Measurements from ENCODE around the gene ZNF664.
A peak's percentile ranks its signal among the peaks of the same experiment; 100 is the strongest.
"Not testable (repeated sequence)": the region's sequence is repeated elsewhere in the genome, so short reads cannot be mapped to it uniquely, and the experiment has no call there.

ZNF664 gene

GRCh38 chr12:123941624-123942237 lies 31.3 kb upstream of the ZNF664 start:
- DNase-seq (ENCODE audit: low spot score): no peak

DNA sequence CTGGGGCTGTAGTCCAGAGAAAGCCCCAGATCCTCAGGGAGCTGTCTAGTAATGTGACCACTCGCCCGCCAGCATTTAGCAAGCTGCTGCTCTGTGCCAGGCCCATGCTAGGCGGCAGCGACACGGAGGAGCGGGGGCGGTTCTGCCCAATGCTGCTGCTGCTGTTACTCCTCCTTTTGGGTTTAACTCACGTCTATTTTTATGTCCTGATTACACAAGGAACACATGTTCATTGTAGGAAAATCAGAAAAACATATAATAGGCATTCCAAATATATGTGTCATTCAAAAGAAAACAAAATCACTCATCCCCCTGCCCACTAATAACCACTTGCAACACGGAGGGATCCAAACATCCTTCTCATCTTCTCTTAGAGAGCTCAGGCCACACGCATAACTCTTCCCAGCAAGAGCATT lies 30.8 kb upstream of the ZNF664 start:
- peak; percentile 81 for DNase-seq (ENCODE audit: low spot score)

- no peak for DNase-seq (ENCODE audit: low spot score)
Measured at GRCh38 chr12:123942911-123943648, 29.9 kb upstream of the ZNF664 start.

- DNase-seq (ENCODE audit: low spot score): no peak
Measured at GRCh38 chr12:123943816-123944215, 29.2 kb upstream of the ZNF664 start.

DNA sequence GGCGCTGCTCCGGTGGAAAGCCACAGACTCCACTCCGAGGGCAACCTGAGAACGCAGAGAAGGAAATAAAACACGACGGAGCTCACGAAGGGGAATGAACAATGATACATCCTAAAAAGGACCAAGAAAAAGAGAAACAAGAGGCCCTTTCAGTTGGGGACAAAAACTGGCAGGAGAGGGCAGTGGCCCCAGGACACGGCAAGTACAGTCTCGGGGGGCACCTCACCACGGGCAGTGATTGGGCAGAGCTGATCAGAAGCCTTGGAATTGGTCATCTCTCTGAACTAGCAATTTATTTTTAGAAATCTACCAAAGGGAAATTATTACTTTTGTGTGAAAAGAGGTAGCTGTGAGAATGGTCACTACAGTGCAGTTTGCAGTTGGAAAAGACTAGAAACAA lies 28.3 kb upstream of the ZNF664 start:
- DNase-seq (ENCODE audit: low spot score): no peak

DNA sequence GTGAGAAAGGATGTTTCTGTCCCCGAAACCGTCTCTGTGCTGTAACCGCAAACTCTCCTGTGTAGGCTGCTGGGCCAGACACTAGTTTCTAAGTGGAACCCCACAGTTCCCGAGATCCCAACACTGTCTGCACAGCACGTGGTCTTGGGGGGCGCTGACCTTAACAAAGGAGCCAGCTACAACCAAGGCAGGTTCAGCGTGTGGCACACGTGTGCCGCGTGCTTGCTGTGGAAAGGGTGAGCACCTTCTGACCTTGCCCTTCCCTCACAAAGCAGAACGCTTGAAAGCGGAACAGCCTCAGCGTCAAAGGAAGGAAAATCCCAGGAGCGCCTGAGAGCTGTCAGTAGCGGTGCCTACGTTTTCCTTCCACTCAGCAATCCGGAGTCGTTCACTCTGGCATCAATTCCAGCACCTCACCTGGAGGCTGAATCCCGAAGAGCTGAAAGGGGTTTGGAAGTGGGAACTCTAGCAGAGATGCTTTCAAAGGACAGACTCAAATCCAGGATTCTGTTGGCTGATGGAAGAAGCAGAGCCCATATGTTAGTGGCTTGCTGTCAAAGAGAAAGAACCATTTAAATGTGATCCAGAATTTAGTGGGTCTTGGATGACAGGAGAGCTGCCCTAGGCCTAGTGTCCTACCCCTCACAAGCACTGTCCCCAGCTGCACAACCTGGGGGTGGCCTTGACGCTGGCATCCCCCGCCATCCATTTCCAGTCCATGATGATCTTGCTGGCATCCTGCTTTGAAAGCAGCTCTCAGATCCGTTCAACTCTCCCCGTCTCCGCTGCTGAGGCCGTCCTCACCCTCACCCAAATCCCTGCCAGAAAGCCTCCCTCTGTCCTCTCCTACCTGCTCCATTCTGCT lies 27.5 kb upstream of the ZNF664 start:
- no peak for DNase-seq (ENCODE audit: low spot score)

DNA sequence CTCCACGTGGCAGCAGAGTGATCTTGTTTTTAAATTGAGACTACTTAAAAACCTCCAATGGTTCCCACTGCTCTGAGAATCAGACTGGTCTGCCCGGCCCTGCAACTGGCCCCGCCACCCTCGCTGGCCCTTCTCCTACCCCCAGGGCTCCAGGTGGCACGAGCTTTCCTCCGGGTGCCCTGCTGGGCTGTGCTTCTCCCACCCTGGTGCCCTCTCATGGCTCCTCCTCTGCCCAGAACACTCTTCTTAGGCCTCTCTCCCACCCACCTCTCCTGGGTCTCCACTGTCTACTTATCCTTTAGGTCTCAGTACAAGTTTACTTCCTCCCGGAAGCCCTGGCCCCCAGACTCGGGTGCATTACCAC lies 26.9 kb upstream of the ZNF664 start:
- no peak for DNase-seq (ENCODE audit: low spot score)

GRCh38 chr12:123946516-123947505 lies 26.2 kb upstream of the ZNF664 start:
- DNase-seq (ENCODE audit: low spot score): not testable (repeated sequence)

- DNase-seq (ENCODE audit: low spot score): not testable (repeated sequence)
Measured at GRCh38 chr12:123947531-123947930, 25.5 kb upstream of the ZNF664 start.

- no peak for DNase-seq (ENCODE audit: low spot score)
Measured at GRCh38 chr12:123948401-123948795, 24.6 kb upstream of the ZNF664 start.

DNA sequence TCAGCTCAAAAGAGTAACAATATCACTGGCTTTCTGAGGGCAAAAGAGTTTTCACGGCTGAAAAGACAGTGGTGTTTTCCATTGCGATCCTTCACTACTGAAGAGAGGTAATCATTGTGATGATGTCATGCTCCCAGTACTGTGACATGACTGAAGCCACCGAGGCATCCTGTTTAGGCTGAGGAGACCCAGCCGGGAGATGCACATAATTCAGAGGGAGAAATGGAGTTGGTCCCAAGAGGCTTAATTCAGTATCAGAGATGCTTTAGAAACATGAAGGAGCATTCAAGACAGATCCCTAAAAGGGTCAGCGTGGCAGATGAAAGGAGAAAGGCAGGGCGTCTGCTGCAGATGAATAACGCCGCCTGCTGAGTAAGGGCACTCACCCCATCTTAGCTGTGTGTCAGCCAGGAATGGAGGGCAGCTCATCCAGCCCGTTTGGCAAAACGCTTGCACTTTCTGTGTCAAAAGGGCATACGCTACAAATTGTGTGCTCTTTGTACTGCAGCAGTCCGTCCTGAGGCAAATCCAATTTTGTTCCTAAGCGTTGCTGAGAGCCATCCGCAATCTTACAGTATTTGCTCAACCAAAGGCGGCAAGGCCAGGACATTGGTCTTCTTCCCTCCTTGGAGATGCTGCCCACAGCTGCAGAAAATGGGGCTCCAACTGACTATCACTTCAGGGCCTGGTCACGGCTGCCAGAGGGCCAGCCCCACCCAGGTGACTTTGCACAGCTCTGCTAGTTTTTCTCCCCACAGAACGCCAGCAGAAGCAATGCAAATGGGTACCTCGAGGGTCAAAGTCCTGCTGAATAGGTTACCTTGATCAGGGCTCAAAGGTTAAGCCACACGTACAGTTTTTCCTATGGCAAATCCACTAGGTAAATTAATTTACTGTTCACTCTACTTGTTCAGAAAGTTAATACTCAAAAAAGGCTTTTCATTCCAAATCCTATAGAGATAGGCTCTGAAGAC lies 23.9 kb upstream of the ZNF664 start:
- DNase-seq (ENCODE audit: low spot score): no peak

DNA sequence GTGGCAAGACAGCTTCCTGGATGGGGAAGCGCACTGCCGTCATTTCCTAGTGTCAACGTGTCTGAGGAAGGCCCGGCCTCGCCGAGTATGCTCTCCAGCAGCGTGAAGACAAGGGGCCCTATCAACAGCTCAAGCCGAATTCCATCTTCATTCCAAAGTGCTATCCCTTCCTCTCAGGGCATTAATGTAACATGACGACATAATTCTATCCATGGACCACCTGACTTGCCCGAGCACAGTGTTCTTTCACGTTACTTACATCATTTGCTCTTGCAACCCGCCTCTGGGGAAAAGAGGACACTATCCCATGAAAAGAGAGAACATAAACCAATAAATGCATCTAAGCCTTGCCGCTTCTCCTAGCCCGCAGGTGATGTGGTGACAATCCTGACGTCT lies 23.2 kb upstream of the ZNF664 start:
- DNase-seq (ENCODE audit: low spot score): no peak

DNA sequence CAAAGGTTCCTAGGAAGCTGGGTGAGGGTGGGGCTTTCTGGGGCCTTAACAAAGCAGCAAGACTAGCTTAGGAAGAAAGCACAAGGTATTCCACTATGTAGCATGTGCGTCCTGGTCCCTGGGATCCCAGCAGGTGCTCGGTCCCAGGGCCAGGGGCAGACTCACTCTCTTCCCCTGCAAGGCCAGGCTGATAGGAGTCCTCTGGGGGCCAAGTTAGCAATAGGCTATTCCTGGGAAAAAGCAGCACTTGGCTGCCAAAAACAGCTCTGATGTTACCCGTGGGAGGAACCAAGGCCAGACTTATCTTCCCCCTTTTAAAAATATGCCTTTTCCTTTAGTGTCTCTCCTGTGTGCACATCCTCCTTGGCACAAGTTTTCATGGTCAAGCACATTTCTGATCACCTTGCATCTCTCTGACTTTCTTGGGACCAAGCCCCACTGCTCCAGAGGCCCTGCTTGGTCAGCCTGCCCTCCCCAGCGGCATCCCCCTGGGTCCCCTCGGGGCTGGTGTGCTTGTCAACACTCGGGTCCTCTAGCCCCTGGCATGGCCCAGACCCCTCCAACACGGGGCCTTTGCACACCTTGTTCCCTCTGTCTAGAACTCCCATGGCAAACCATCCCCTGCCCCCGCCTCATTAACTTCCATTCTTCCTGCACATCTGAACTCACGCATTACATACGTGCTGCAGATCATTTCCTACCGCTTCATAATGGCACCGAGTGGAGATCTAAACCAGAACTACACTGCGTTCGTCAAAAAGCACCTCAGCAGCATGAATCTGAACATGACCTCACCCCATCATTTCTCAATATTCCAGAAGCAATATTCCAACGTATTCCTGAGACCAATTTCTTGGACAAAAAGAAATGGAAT lies 22.3 kb upstream of the ZNF664 start:
- DNase-seq (ENCODE audit: low spot score): no peak

DNA sequence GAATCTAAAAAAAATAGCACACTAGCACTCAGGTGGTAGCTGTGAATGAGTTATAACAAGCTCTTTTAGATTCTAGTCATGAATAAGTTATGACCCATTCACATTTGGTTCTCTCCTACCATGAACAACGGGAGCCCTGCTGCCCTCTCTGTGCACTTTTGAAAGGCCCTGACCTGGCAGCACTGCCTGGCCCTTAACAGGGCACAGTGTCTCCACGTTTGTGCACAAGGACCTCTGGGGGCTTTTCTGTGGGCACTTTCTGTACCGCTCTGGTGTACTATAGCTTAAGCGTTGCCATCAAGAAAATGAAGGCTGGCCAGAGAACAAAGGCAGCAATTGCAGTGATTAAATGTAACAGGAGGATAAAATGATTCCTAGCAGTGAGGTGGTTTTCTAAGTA lies 21.5 kb upstream of the ZNF664 start:
- no peak for DNase-seq (ENCODE audit: low spot score)

GRCh38 chr12:123952037-123952436 lies 21.0 kb upstream of the ZNF664 start:
- DNase-seq (ENCODE audit: low spot score): no peak

GRCh38 chr12:123954647-123955350 lies 18.2 kb upstream of the ZNF664 start:
- DNase-seq (ENCODE audit: low spot score): no peak

DNA sequence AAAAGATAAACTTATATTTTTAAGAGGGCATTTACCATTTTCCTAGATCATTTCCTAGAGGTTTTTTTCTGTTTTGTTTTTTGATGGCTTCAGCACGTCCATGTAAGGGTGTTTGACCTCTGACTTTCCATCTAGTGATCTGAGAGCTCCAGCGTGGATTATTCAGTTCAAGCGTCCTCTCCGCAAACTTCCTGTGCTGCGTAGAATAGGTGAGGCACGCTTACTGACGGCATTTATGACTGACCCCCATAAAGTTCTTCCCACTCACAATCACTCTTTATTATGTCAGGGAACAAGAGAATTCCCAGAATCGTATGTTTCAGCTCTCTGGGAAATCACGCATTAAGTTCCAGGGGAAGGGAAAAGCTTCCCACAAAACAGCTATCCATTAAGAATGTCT lies 16.8 kb upstream of the ZNF664 start:
- no peak for DNase-seq (ENCODE audit: low spot score)

- DNase-seq (ENCODE audit: low spot score): no peak
Measured at GRCh38 chr12:123957196-123957595, 15.8 kb upstream of the ZNF664 start.

DNA sequence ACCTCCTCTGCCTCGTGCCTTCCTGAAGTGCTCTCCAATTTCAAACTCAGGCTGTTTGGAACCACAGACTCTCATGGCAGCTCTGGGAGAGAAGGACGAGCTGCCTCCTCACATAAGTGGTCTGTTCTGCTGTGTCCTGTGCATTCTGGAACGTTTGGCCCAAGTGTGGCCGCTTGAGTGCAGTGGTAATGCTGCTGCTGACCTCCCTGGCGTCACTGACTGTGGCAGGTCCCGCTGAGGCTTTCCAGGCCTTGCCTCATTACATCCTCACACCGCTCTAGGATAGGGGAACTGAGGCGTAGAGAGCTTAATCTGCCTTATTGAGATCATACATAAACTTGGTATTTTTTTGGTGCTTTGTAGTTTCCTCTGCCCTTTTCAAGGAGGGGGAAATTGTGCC lies 14.6 kb upstream of the ZNF664 start:
- DNase-seq (ENCODE audit: low spot score): no peak

Data from GM03348 (cell line).